ENCODE measurements around the gene NEK6.

NEK6 gene

DNA sequence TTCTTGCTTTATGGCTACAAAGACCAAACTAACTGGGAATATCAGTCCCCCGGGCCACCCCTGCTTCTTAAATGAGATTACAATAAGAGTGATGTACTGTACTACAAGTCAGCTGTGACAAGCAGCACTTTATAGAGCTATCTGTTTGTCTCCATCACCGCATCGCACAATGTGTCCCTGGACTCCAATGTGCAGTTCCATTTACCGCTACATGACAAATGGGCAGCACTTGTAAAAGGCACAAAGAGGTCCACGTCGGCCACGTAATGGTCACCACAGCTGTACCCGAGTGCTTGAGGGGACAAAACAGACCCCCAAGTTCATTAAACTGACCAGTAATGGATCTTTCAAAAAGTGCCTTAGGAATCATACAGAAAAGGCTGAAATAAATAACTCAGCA is 103.4 kb downstream of the NEK6 start:
- intact Hi-C loops (cut with DNase I), result no loop called here

DNA sequence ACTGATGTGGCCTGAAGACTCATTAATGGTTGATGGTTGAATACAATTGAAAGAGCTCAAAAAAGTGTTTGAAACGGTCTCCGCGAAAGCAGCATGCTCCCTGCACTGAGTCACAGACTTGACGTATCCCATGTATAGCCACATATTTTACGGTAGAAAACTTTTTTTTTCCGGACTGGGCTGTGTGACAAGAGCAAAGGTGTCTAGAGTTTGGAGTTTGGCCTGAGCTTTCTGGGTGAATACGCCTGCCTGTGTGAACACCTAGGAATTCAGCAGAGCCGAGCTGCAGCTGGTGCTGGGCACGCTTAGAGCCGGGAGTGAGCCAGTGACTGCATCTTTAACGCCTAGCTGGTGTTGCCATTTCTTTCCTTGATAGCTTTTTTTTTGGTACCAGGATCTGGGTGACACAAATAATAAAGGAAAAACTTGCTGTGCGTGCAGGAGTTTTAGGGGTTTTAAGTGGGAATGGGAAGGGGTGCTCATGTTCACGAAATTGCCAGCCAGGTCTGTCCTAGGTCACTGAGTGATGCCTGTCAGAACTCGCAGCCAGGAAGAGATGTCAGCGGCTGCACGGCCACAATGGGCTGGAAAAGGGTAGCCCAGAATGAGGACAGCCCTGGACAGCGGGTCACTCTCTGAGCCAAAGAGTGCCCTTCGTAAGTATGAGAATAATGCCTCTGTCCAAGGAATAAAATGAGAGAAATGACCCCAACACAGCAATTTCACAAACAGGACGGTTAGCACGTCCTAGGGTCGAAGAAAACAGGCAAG is 105.8 kb downstream of the NEK6 start:
- DNase-seq, result peak in 1 of 10 donors; percentile 67
- intact Hi-C loops (cut with DNase I), result no loop called here

More for the DNA sequence above, 103.4 kb downstream of the NEK6 start:
- peak in 1 of 10 donors; percentile 5 for DNase-seq

DNA sequence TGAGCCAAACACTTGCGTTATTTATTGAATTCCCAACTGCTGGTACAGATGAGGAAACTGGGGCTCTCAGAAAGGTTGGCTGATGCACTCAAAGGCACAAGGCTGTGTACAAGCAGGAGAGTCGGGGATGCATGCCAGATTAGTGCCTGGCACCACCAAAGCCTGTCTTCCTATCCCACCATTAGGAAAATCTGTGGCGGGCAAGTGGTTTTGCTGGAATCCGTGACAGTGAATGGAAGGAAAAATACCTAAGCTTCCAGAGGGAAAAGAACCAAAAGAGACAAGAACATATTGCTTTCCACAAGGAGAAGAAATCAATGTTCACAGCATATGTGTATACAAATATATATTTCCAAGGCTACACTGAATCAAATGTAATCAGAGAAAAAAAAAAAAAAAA is 106.4 kb downstream of the NEK6 start:
- intact Hi-C loops (cut with DNase I), result no loop called here
- DNase-seq, result peak in 1 of 10 donors; percentile 5

- peak in 2 of 10 donors; percentile 6 to 30 for DNase-seq
Measured at GRCh38 chr9:124365036-124365435, 107.3 kb downstream of the NEK6 start.

GRCh38 chr9:124366476-124367220 is 108.9 kb downstream of the NEK6 start:
- intact Hi-C loops (cut with DNase I), result no loop called here
- peak in 1 of 10 donors; percentile 6 for DNase-seq

More at GRCh38 chr9:124365036-124365435, 107.3 kb downstream of the NEK6 start:
- intact Hi-C loops (cut with DNase I), result no loop called here

DNA sequence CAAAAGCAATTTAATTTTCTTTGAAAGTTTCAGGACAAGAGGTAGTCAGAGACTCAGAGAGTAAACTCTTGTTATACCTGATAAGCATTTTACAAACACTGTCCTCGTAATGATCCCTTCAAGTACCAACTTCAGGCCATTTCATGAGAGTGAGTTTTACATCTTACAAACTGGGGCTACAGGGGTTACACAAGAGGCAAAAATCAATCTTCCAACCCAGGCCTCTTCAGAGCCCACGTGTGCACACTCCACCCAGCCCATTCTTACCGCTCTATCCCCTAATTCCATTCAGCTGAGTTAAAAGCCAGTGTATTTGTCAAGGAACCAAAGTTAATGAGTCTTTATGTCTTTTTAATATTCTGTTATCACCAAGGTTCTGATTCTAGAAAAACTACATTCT is 110.9 kb downstream of the NEK6 start:
- no peak for DNase-seq
- intact Hi-C loops (cut with DNase I), result no loop called here

DNA sequence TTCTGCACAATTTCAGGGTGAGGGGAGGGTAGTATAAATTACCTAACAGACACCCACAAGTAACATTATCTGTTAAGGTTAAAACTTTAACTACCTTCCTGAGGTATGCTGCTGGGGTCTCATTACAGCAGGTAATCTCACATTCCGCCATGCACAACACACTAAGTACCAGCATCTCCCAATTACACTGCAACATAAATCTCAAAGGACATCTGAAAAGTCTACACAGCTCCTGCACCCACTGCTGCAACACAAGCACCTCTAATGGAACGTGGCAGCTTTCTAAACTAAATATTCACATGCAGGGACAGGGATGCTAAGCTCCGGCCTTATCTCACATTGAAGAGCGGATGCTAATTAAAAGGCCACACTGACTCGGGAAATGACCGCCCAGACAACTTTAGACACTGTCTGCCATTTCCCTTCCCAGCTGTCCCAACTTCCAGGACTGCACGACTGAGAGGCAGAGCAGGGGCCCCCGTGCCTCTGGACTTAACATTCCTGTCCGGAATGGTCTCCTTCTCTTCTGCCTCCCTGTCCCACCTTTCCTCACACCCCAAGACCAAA is 111.6 kb downstream of the NEK6 start:
- intact Hi-C loops (cut with DNase I), result no loop called here
- peak in 1 of 10 donors; percentile 39 for DNase-seq

DNA sequence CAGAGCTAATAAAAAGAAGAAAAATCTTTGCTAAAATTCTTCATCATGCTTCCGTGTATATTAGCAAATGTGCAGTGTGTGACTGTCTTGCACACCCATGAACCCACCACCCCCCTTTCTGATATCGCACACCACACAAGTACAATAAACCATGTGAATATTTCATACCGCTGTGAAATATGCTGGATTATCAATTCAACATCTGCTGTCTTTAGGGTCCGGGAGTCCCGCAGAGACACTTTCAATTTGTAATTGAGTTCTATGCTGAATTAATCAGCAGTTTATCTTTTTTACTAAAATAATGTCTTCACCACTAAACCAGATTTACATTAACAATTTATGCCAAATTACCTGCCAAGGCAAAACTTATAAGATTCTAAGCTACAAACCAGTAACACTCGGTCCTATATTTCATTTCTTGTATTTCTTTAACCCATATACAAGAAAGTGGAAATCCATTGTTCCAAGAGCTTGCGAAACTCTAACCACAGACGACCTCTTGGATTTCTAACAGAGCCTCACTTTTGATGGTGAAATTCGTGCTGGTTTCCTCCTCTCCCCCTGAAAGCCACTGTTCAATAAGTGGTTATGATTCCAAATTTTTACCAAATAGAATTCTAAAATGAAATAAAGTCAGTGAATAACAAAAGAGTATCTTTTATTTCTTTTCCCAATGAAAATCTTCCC is 113.3 kb downstream of the NEK6 start:
- intact Hi-C loops (cut with DNase I), result no loop called here
- DNase-seq, result no peak

- intact Hi-C loops (cut with DNase I), result no loop called here
- DNase-seq, result no peak
Measured at GRCh38 chr9:124372038-124372437, 114.3 kb downstream of the NEK6 start.

GRCh38 chr9:124373386-124373785 is 115.6 kb downstream of the NEK6 start:
- DNase-seq, result no peak
- intact Hi-C loops (cut with DNase I), result no loop called here

GRCh38 chr9:124373851-124374250 is 116.1 kb downstream of the NEK6 start:
- intact Hi-C loops (cut with DNase I), result no loop called here
- no peak for DNase-seq

GRCh38 chr9:124375726-124376125 is 118.0 kb downstream of the NEK6 start:
- intact Hi-C loops (cut with DNase I), result no loop called here
- DNase-seq, result no peak

DNA sequence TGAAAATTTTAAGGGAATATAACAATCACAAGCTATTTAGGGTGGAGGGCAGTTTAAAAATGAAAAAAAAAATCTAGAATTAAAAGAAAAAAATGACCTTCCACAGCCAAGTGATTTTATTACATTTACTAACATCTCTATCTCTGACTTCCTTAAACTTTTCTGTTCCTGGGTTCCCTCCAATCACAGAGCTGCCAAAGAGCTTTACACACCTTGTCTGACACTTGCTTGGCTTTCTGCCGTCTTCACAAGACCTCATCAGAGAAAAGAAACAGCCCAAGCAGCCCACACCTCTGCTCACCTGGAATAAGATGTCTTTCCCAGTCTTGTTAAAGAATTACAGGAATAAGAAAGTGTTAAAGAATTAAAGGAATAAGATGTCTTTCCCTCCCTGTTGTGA is 118.6 kb downstream of the NEK6 start:
- intact Hi-C loops (cut with DNase I), result no loop called here
- DNase-seq, result no peak

GRCh38 chr9:124377551-124378406 is 120.0 kb downstream of the NEK6 start:
- intact Hi-C loops (cut with DNase I), result no loop called here
- DNase-seq, result no peak

GRCh38 chr9:124381170-124381945 is 123.6 kb downstream of the NEK6 start:
- no peak for DNase-seq
- intact Hi-C loops (cut with DNase I), result no loop called here

GRCh38 chr9:124384210-124384609 is 126.5 kb downstream of the NEK6 start:
- intact Hi-C loops (cut with DNase I), result no loop called here
- DNase-seq, result no peak

GRCh38 chr9:124384846-124385245 is 127.1 kb downstream of the NEK6 start:
- intact Hi-C loops (cut with DNase I), result no loop called here

DNA sequence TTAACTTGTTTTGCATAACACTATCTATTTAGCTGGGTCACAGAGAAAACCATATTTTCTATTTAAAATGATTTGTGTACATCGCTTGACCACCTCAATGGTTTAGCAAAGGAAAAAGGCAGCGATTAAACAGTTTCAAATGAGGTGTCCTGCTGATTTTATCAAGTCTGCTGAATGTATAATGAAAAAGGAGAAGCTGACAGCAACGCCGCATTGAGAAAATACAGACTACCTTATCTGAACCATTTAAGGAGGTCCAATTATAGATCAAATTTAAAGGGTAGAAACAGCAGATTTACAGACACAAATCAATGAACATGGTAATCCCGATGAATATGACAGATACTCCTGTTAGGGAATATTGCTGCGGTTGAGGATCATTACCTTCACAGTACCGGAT is 127.9 kb downstream of the NEK6 start:
- no peak for DNase-seq
- intact Hi-C loops (cut with DNase I), result no loop called here

More at GRCh38 chr9:124384846-124385245, 127.1 kb downstream of the NEK6 start:
- DNase-seq, result no peak

DNA sequence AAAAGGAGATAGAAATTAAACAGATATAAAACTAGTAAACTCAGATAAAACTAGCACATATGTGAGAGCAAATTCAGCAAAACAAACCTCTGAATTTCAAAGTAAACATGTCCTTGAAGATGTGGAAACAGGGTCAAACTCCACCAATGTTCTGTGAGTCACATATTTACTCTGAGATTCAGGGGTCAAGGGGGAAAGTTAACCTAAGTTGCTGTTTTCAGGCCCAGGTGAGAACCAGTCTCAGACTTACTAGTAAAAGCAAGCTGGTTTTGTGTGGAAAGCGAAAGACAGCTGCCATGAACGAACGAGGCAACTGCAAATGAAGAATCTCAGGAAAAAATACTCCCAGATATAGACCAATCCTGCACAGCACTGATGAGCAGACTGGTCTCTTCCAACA is 128.5 kb downstream of the NEK6 start:
- no peak for DNase-seq
- intact Hi-C loops (cut with DNase I), result no loop called here
